Measurements from ENCODE around the gene PTTG2.

The PTTG2 gene

DNA sequence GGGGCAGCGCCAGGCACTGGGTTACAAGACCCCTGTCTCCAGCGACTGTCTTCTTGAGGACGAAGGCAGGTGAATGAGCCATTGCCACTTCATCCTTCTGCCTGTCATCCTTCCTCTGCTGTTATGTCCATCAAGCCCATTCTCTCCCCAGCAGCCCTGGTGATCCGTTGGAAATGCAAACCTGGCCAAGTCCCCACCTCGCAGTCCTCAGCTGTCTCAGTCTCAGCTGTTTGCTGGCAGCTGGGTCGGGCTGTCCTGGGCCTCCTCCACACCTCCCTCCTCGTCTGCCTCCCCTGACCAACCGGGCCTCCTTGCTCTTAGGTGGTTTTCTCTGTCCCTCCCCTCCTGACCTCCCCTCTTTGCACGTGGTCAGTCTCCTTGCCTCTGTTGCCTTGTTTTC lies 38.0 kb downstream of the PTTG2 start:
- TF ChIP-seq, protein P1, sequence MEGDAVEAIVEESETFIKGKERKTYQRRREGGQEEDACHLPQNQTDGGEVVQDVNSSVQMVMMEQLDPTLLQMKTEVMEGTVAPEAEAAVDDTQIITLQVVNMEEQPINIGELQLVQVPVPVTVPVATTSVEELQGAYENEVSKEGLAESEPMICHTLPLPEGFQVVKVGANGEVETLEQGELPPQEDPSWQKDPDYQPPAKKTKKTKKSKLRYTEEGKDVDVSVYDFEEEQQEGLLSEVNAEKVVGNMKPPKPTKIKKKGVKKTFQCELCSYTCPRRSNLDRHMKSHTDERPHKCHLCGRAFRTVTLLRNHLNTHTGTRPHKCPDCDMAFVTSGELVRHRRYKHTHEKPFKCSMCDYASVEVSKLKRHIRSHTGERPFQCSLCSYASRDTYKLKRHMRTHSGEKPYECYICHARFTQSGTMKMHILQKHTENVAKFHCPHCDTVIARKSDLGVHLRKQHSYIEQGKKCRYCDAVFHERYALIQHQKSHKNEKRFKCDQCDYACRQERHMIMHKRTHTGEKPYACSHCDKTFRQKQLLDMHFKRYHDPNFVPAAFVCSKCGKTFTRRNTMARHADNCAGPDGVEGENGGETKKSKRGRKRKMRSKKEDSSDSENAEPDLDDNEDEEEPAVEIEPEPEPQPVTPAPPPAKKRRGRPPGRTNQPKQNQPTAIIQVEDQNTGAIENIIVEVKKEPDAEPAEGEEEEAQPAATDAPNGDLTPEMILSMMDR (conservative IDR thresholded peaks at IDR 0.05): no peak
- no peak for TF ChIP-seq ZFX (IDR thresholded peaks at IDR 0.05)
- no peak overlapping the region for H3K27ac ChIP-seq

DNA sequence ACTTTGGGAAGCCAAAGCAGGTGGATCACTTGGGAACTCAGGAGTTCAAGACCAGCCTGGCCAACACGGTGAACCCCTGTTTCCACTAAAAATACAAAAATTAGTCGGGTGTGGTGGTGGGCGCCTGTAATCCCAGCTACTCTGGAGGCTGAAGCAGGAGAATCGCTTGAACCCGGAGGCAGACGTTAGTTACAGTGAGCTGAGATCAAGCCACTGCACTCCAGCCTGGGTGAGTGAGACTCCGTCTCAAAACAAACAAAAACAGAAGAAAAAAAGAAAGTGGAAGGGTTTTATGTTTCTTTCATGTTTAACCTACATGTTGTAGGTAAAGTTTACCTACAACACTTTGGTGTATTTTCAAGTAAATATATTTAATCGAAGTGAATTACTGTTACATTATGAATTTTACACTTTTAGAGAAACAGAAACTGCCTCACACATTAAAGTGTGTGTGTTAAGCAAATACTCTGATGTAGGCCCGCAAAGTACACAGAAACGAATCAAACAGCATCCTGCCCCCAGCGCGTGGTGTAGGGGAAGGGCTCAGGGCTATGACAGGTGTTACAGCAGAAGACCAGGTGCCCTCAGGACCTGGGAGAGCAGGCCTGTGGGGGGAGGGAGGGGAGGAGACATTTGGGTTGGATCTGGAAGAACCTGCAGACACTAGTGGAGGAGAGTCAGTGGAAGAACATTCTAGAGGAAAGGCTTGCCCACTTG lies 39.0 kb downstream of the PTTG2 start:
- no peak overlapping the region for H3K27ac ChIP-seq
- TF ChIP-seq, protein P1 (conservative IDR thresholded peaks at IDR 0.05): no peak
- no peak for TF ChIP-seq ZFX (IDR thresholded peaks at IDR 0.05)

DNA sequence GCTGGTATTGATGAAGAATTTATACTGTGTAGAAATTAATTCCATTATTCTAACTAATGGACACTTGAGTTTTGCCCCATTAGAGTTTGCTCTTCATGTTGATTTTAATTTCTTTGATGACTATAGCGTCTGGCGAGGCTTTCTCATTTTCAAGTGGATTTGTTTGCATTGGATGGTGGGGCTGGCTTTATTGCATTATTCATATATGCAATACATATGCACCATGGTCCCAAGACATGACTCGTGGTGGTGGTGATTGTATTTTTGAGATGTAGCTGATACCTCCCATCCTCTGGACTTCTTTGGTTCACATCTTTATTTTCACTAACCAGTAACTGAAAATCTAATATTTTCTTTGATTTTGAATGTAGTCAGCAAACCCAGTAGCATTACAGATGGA lies 39.8 kb downstream of the PTTG2 start:
- no peak for TF ChIP-seq ZFX (IDR thresholded peaks at IDR 0.05)
- TF ChIP-seq, protein P1 (conservative IDR thresholded peaks at IDR 0.05): no peak
- no peak overlapping the region for H3K27ac ChIP-seq

DNA sequence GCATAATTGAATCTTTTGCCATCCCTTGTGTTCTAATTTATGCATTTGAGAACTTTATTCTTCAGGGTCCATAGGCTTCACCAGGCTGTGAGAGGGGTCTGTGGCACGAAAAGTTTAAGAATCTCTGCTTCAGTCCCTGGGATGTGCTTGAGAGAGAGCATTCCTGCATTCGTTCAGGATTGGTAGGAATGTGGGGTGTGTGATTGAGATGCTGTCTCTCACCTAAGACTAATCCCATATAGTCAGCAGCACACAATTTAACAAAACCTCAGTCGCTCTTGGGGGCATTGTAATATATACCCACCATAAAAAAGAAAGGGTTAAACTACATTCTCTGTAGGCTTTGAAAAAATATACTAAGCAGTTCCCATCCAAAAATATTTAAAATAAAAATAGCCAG lies 41.7 kb downstream of the PTTG2 start:
- TF ChIP-seq ZFX (IDR thresholded peaks at IDR 0.05): no peak
- H3K27ac ChIP-seq: no peak overlapping the region

DNA sequence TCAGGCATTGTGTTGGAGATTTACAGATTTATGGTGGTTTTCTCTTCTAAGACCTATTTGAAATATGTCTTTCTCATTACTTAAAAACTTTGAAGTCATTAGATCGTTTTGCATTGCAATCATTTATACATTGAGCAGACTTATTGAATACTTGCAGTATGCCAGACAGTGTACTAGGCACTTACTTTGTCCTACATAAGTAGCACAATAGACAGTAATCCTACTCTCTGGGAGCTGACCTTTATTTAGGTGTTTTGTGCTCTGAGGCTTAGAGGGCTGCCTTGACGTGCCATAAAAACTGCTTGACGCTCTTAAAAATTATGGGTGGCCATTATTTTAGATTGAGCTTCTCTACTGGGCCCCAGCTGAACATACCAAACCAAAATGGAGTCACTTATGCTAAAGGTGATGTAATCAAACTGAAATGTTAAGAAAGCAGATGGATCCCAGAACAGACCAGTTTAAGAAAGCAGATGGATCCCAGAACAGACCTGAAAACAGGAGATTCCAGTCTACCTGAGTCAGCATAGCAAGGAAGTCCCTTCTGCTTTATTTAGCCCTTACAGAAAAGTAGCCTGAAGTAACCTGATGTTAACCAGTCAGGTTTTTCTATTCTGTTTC lies 42.4 kb downstream of the PTTG2 start:
- TF ChIP-seq ZFX (IDR thresholded peaks at IDR 0.05): no peak
- TF ChIP-seq, protein P1 (conservative IDR thresholded peaks at IDR 0.05): no peak
- H3K27ac ChIP-seq: no peak overlapping the region

DNA sequence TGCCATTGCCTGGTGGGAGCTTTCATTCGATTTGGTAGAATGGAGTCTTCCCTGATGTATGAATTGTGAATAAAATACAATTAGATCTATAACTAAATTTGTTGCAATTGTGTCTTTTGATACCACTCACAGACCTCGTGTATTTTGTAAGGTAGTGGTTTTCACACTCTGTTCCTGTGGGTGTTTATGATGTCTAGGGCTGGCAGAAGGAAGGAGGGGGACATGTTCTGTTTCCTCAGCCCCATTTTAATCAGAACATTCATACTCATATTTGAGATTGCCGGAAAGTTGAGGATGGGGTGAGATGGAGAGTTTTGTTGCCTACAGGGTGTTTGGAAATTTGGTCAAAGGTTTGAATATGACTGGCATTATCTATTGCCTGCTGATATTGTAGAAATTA lies 42.9 kb downstream of the PTTG2 start:
- no peak overlapping the region for H3K27ac ChIP-seq
- TF ChIP-seq, protein P1 (conservative IDR thresholded peaks at IDR 0.05): no peak
- no peak for TF ChIP-seq ZFX (IDR thresholded peaks at IDR 0.05)

DNA sequence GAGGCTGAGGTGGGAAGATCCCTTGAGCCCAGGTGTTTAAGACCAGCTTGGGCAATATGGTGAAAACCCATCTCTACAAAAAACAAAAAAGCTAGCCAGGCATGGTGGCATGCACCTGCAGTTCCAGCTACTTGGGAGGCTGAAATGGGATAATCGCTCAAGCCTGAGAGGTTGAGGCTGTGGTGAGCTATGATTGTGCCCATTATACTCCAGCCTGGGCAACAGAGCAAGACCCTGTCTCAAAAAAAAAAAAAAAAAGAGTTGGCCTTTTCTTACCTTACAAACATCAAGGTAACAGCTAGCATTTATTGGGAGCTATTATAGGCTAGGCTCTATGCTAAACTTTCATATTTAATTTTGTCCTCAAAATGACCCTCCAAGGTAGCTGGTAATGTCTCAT lies 43.4 kb downstream of the PTTG2 start:
- H3K27ac ChIP-seq: no peak overlapping the region
- TF ChIP-seq, protein P1 (conservative IDR thresholded peaks at IDR 0.05): no peak
- no peak for TF ChIP-seq ZFX (IDR thresholded peaks at IDR 0.05)

DNA sequence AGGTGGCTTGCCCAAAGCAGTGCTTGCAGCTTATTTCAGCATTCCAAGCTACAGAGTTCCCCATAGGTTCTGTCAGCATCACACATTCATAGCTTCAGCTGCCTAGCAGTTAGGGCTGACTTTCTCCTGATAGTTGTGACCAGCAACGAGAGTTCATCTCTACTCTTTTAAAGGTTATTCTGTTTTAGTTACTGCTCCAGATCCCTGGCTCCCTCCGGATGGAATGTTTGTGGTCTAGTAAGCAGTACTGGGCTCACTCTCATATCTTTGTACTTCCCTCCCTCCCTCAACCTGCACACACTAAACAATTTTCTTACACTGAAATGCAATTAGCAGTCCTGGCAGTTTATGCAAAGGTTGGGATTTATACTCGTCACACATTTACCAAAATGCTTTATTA lies 43.9 kb downstream of the PTTG2 start:
- H3K27ac ChIP-seq: no peak overlapping the region
- TF ChIP-seq, protein P1 (conservative IDR thresholded peaks at IDR 0.05): no peak
- TF ChIP-seq ZFX (IDR thresholded peaks at IDR 0.05): no peak

All from C4-2B (cell line).